UCSD-AML1 (cell line): ENCODE measurements around the gene MTHFD1L.
"Not testable (repeated sequence)": the region's sequence is repeated elsewhere in the genome, so short reads cannot be mapped to it uniquely, and the experiment has no call there.

Experiments used
- DNase-seq: peaks from one replicate; lab custom pipeline; 2025; ENCODE audit not compliant: unreplicated experiment; lab: John Stamatoyannopoulos, UW

MTHFD1L gene

GRCh38 chr6:151063352-151063751 is 197.8 kb downstream of the MTHFD1L start:
- DNase-seq: no peak

- no peak for DNase-seq
These were observed 198.5 kb downstream of the MTHFD1L start for GRCh38 chr6:151063842-151064647.

- no peak for DNase-seq
These were observed 199.7 kb downstream of the MTHFD1L start for GRCh38 chr6:151065027-151065815.

- no peak for DNase-seq
These were observed 202.4 kb downstream of the MTHFD1L start for GRCh38 chr6:151067684-151068596.

GRCh38 chr6:151068761-151069312 is 203.3 kb downstream of the MTHFD1L start:
- no peak for DNase-seq

- no peak for DNase-seq
These were observed 204.1 kb downstream of the MTHFD1L start for GRCh38 chr6:151069641-151070040.

- no peak for DNase-seq
These were observed 205.1 kb downstream of the MTHFD1L start for GRCh38 chr6:151070631-151071051.

GRCh38 chr6:151071295-151071694 is 205.8 kb downstream of the MTHFD1L start:
- no peak for DNase-seq

GRCh38 chr6:151073146-151073545 is 207.6 kb downstream of the MTHFD1L start:
- no peak for DNase-seq

- DNase-seq: no peak
These were observed 208.2 kb downstream of the MTHFD1L start for GRCh38 chr6:151073701-151074100.

GRCh38 chr6:151075005-151075404 is 209.5 kb downstream of the MTHFD1L start:
- no peak for DNase-seq

- DNase-seq: no peak
These were observed 210.0 kb downstream of the MTHFD1L start for GRCh38 chr6:151075527-151075926.

GRCh38 chr6:151075930-151076555 is 210.5 kb downstream of the MTHFD1L start:
- no peak for DNase-seq

GRCh38 chr6:151078655-151079054 is 213.2 kb downstream of the MTHFD1L start:
- DNase-seq: no peak

- DNase-seq: no peak
These were observed 216.2 kb downstream of the MTHFD1L start for GRCh38 chr6:151081656-151082055.

- DNase-seq: no peak
These were observed 216.6 kb downstream of the MTHFD1L start for GRCh38 chr6:151082079-151082478.

- DNase-seq: no peak
These were observed 218.8 kb downstream of the MTHFD1L start for GRCh38 chr6:151084275-151084674.

- DNase-seq: not testable (repeated sequence)
These were observed 221.6 kb downstream of the MTHFD1L start for GRCh38 chr6:151087055-151087454.

GRCh38 chr6:151087861-151088598 is 222.5 kb downstream of the MTHFD1L start:
- DNase-seq: no peak

- DNase-seq: no peak
These were observed 223.1 kb downstream of the MTHFD1L start for GRCh38 chr6:151088599-151088935.
